Right forelimb (tissue), 1 donor: Measurements from ENCODE around the gene PRKCE.
A peak's percentile ranks its signal among the peaks of the same experiment; 100 is the strongest.
"Not testable (repeated sequence)": the region's sequence is repeated elsewhere in the genome, so short reads cannot be mapped to it uniquely, and the experiment has no call there.

Source experiments
- DNase-seq: peaks from one replicate; pipeline ENCODE4 v3.0.0-alpha.2; 2018

PRKCE gene

GRCh38 chr2:45871025-45871424 lies 219.6 kb downstream of the PRKCE start:
- DNase-seq = peak; percentile 31

GRCh38 chr2:45871541-45871940 lies 220.1 kb downstream of the PRKCE start:
- peak; percentile 25 for DNase-seq

- peak; percentile 3 for DNase-seq
Measured at GRCh38 chr2:45872211-45872610, 220.7 kb downstream of the PRKCE start.

GRCh38 chr2:45874344-45874743 lies 222.9 kb downstream of the PRKCE start:
- peak; percentile 61 for DNase-seq

- no peak for DNase-seq
Measured at GRCh38 chr2:45876611-45877010, 225.1 kb downstream of the PRKCE start.

- DNase-seq = peak; percentile 22
Measured at GRCh38 chr2:45879406-45879805, 227.9 kb downstream of the PRKCE start.

- no peak for DNase-seq
Measured at GRCh38 chr2:45879936-45880335, 228.5 kb downstream of the PRKCE start.

- DNase-seq = peak; percentile 4
Measured at GRCh38 chr2:45881970-45882581, 230.6 kb downstream of the PRKCE start.

- DNase-seq = peak; percentile 82
Measured at GRCh38 chr2:45882707-45883602, 231.5 kb downstream of the PRKCE start.

- DNase-seq = no peak
Measured at GRCh38 chr2:45883603-45884000, 232.1 kb downstream of the PRKCE start.

- DNase-seq = no peak
Measured at GRCh38 chr2:45884126-45884525, 232.7 kb downstream of the PRKCE start.

- DNase-seq = no peak
Measured at GRCh38 chr2:45885171-45885621, 233.7 kb downstream of the PRKCE start.

GRCh38 chr2:45886171-45886663 lies 234.7 kb downstream of the PRKCE start:
- no peak for DNase-seq

- DNase-seq = no peak
Measured at GRCh38 chr2:45888167-45888566, 236.7 kb downstream of the PRKCE start.

GRCh38 chr2:45888641-45889040 lies 237.2 kb downstream of the PRKCE start:
- DNase-seq = no peak

- DNase-seq = no peak
Measured at GRCh38 chr2:45889053-45889452, 237.6 kb downstream of the PRKCE start.

GRCh38 chr2:45889620-45890370 lies 238.3 kb downstream of the PRKCE start:
- no peak for DNase-seq

GRCh38 chr2:45890371-45890646 lies 238.8 kb downstream of the PRKCE start:
- not testable (repeated sequence) for DNase-seq

GRCh38 chr2:45890819-45891218 lies 239.3 kb downstream of the PRKCE start:
- DNase-seq = no peak

- no peak for DNase-seq
Measured at GRCh38 chr2:45891719-45892424, 240.4 kb downstream of the PRKCE start.

- no peak for DNase-seq
Measured at GRCh38 chr2:45892425-45892745, 240.9 kb downstream of the PRKCE start.

- peak; percentile 56 for DNase-seq
Measured at GRCh38 chr2:45892757-45893156, 241.3 kb downstream of the PRKCE start.

- no peak for DNase-seq
Measured at GRCh38 chr2:45894211-45894610, 242.7 kb downstream of the PRKCE start.
